Hair follicular keratinocyte (primary cell): ENCODE measurements around the gene ITIH6. TPM values are rescaled to one million over a fixed set of nuclear protein-coding genes. Genes with fewer than 3 reads are reported as not detected.

Experiments used
- total RNA-seq: library from RNA; depleted of rRNA; stranded (reverse); fragments of >200 nt; gene quantifications from 2 replicates; pipeline ENCODE4 v1.2.3, GENCODE V29; 2015

Gene ITIH6
- not detected in 2 replicates for total RNA-seq

GRCh38 chrX:54798137-54798536, at the start of gene ITIH6:
Gene ITIH6 (minus strand): TSS chrX:54798255. CDS start chrX:54798210, 45 bp downstream.

GRCh38 chrX:54807524-54808108, 9.6 kb upstream of the ITIH6 start, which contains the start of gene MAGED2:
Gene MAGED2 (plus strand): TSS chrX:54807745. CDS start chrX:54809332, 1,587 bp downstream.

Other genes starting within 250 kb of the ITIH6 start
- 111 and 168 TPM in 2 replicates for gene MAGED2, start 9.5 kb upstream of the ITIH6 start, total RNA-seq
- 3.9 and 5.3 TPM in 2 replicates for gene TRO, start 122.6 kb upstream of the ITIH6 start, total RNA-seq
- 0.27 TPM in 1 of 2 replicates, not detected in the other for gene PFKFB1, start 195.9 kb upstream of the ITIH6 start, total RNA-seq
- gene APEX2, start 202.1 kb upstream of the ITIH6 start, total RNA-seq, result 20.5 and 27.8 TPM in 2 replicates
- gene ALAS2, start 232.7 kb upstream of the ITIH6 start, total RNA-seq, result not detected in 2 replicates